ENCODE data around the gene CIRBP. TPM values are rescaled to one million over a fixed set of nuclear protein-coding genes. Genes with fewer than 3 reads are reported as not detected.

Gene CIRBP
- total and polyA plus RNA-seq, 2 of the 13 experiments (the other 11 are each of a cell fraction or from before 2014, with no cell fraction given) = 133 to 140 TPM

DNA sequence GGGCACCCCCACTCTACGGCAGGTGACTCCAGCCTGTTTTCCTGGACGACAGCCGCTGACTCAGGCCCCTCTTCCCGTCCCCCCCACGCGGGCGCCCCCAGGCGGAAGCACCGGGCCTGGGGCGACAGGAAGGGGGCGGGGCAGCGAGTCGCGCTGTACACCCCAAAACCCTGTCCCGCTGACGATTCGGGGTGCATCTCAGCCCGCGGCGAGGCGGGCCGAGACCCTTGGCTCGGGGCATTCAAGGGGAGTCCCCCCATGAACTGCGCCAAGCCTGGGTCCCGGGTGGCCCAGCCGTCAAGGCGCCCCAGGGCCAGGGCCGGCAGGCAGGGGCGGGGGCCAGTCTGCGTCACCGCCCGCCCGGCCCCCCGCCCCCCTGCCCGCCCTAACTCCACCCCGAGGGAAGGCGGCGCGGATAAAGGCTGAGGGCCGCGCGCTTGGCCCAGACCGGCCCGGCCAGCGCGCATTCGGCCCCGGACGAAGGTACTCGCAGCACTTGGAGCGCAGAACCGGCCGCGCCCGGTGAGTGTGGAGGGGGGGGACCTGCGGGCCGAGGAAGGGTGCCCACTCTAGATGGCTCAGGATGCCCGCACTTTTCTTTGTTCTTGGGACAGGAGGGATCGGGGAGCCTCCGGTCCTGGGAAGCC, 20.9 kb upstream of the CIRBP start, which contains the start of gene MIDN (continued):
- TF ChIP-seq, protein P1, sequence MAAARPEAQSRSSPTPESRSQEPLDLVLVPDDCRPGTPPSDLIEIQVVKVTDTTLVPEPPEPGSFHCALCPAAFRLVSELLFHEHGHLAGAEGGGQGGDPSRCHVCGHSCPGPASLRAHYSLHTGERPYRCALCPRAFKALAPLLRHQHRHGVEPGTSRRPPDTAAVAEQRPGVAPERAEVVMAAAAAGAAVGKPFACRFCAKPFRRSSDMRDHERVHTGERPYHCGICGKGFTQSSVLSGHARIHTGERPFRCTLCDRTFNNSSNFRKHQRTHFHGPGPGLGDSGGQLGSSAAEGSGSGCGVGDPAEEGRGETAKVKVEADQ (CRISPR knock-in tag; IDR thresholded peaks at IDR 0.05; ENCODE audit: borderline replicate concordance) = peak; percentile 42; the same call in 1 of the 2 replicates
- TF ChIP-seq ZNF430 (CRISPR knock-in tag; IDR thresholded peaks at IDR 0.05) = peak; percentile 94; the same call in 1 of the 2 replicates
- no peak for TF ChIP-seq ZSCAN30 (CRISPR knock-in tag; IDR thresholded peaks at IDR 0.05)
- TF ChIP-seq NCOA2 (CRISPR knock-in tag; IDR thresholded peaks at IDR 0.05) = peak; percentile 36; the same call in 1 of the 2 replicates
- TF ChIP-seq TARDBP (CRISPR knock-in tag; IDR thresholded peaks at IDR 0.05) = peak; percentile 39; the same call in 1 of the 2 replicates
- TF ChIP-seq PTBP1 (IDR thresholded peaks at IDR 0.05; ENCODE audit: low read depth, low read length, poor library complexity, severe bottlenecking) = no peak
- peak; percentile 48 for TF ChIP-seq ISL2 (CRISPR knock-in tag; IDR thresholded peaks at IDR 0.05)
- TF ChIP-seq XRCC5 (optimal IDR thresholded peaks at IDR 0.05; ENCODE audit: low read length) = peak; percentile 45
- peak; percentile 58 for TF ChIP-seq ELF3 (CRISPR knock-in tag; IDR thresholded peaks at IDR 0.05)
- peak; percentile 43; the same call in 1 of the 2 replicates for TF ChIP-seq ZNF225 (CRISPR knock-in tag; IDR thresholded peaks at IDR 0.05)
- TF ChIP-seq ZNF619 (CRISPR knock-in tag; IDR thresholded peaks at IDR 0.05) = no peak
- no peak for TF ChIP-seq ZNF441 (CRISPR knock-in tag; IDR thresholded peaks at IDR 0.05; ENCODE audit: borderline replicate concordance)
- 0 out of 2 replicates have a peak, but pooled peaks have one; percentile 69 for TF ChIP-seq ZNF790 (CRISPR knock-in tag; IDR thresholded peaks at IDR 0.05; ENCODE audit: borderline replicate concordance)
- peak; percentile 87 for TF ChIP-seq SALL2 (CRISPR knock-in tag; IDR thresholded peaks at IDR 0.05)
- TF ChIP-seq, protein P2, sequence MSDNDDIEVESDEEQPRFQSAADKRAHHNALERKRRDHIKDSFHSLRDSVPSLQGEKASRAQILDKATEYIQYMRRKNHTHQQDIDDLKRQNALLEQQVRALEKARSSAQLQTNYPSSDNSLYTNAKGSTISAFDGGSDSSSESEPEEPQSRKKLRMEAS (IDR thresholded peaks at IDR 0.05) = peak; percentile 64; the same call in 1 of the 2 replicates
- 0 out of 2 replicates have a peak, but pooled peaks have one; percentile 46 for TF ChIP-seq ZC3H4 (CRISPR knock-in tag; IDR thresholded peaks at IDR 0.05; ENCODE audit: borderline replicate concordance)
- TF ChIP-seq ZSCAN22 (CRISPR knock-in tag; IDR thresholded peaks at IDR 0.05) = no peak
- no peak for TF ChIP-seq FOXK2 (IDR thresholded peaks at IDR 0.05)
- peak; percentile 93 for TF ChIP-seq ZBED4 (CRISPR knock-in tag; IDR thresholded peaks at IDR 0.05; ENCODE audit: borderline replicate concordance)
- 0 out of 2 replicates have a peak, but pooled peaks have one; percentile 46 for TF ChIP-seq HDAC2 (CRISPR knock-in tag; IDR thresholded peaks at IDR 0.05)
- no peak for TF ChIP-seq CREM (IDR thresholded peaks at IDR 0.05)
- no peak for TF ChIP-seq CREM (CRISPR knock-in tag; IDR thresholded peaks at IDR 0.05)
- TF ChIP-seq CC2D1A (CRISPR knock-in tag; IDR thresholded peaks at IDR 0.05) = no peak
- TF ChIP-seq CBX5 (CRISPR knock-in tag; IDR thresholded peaks at IDR 0.05; ENCODE audit: borderline replicate concordance) = 0 out of 2 replicates have a peak, but pooled peaks have one; percentile 14

All from HepG2 (cell line).